Measurements from ENCODE around the gene SLC5A10.

The SLC5A10 gene

DNA sequence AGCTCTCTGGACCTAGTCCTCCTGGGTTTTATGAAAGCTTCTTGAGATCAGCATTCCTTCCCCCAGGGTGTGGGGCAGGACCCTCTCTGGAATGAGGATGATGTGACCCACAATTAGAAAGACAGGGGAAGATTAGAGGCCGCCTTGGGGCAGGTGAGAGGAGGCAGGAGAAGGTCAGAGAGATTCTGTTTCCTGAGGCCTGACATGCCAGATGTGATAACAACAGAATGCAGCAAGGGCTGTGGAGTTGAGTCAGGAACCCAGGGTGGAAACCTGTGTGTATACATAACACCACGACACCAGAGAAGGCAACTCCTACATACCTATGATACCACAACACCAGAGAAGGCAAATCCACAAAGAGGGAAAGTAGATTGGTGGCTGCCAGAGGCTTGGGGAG is 5.4 kb upstream of the SLC5A10 start:
- H3K4me3 ChIP-seq (ENCODE audit: low read length): no peak overlapping the region
- TF ChIP-seq, protein P1, sequence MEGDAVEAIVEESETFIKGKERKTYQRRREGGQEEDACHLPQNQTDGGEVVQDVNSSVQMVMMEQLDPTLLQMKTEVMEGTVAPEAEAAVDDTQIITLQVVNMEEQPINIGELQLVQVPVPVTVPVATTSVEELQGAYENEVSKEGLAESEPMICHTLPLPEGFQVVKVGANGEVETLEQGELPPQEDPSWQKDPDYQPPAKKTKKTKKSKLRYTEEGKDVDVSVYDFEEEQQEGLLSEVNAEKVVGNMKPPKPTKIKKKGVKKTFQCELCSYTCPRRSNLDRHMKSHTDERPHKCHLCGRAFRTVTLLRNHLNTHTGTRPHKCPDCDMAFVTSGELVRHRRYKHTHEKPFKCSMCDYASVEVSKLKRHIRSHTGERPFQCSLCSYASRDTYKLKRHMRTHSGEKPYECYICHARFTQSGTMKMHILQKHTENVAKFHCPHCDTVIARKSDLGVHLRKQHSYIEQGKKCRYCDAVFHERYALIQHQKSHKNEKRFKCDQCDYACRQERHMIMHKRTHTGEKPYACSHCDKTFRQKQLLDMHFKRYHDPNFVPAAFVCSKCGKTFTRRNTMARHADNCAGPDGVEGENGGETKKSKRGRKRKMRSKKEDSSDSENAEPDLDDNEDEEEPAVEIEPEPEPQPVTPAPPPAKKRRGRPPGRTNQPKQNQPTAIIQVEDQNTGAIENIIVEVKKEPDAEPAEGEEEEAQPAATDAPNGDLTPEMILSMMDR (conservative IDR thresholded peaks at IDR 0.05; ENCODE audit: low read depth, low read length): no peak
- DNase-seq (ENCODE audit: low read depth): no peak

DNA sequence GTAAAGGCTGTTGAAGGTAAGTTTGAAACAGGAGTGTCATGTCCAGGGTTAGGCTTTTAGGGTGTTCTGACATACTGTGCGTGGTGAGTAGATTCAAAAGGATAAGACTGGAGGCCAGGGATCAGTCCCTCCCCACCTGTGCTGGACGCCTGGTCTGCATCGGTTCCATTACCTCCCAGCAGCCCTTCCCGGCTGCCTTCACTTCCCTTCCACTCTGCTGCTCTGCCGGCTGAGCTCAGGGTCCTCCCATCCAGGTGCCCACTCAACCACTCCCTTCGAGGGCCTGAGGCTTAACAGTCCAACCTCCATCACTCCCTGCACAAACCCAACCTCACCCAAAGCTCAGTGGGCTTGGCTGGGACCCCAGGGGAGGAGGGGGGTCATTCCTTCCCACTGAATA is 4.1 kb upstream of the SLC5A10 start:
- DNase-seq (ENCODE audit: low read depth): no peak
- H3K4me3 ChIP-seq (ENCODE audit: low read length): no peak overlapping the region
- TF ChIP-seq, protein P1 (conservative IDR thresholded peaks at IDR 0.05; ENCODE audit: low read depth, low read length): no peak

DNA sequence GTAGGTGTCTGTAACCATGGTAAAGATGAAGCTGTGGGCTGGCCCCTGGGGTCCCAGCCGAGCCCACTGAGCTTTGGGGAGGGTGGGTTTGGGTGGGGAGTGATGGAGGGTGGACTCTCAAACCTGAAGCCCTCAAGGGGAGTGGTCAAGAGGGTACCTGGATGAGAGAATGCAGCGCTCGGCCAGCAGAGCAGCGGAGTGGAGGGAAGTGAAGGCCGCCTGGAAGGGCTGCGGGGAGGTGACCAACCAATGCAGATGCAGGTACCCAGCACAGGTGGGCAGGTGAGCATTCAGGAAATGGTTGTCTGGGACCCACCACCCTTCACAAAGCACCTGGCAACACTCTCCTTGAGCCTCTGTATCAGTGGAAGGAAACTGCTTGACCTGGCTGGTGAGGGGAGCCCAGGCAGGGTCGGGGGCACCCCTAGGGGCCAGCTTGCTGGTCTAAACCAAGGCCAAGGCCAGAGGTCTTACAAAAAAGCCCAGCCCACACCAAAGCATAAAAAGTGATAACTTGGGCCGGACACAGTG is 3.4 kb upstream of the SLC5A10 start:
- DNase-seq (ENCODE audit: low read depth): no peak
- no peak overlapping the region for H3K4me3 ChIP-seq (ENCODE audit: low read length)
- TF ChIP-seq, protein P1 (conservative IDR thresholded peaks at IDR 0.05; ENCODE audit: low read depth, low read length): no peak

DNA sequence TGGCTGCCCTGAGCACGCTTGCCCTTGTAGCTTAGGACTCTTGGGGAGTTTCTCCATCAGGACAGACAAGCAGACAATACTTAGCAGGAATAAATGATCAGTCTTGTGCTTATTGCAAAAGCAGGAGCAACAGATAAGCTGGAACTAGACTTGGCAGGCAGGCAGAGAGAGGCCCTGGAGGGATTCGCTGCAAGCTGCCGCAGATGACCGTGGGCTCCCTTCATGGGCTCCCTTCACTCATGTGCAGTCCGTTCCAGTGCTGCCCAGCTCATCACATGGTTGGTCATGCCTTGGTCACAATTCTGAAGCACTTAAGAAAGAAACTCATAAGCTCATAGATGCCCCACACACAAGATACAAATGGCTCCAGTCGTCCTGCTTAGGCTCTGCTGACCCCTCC is 2.4 kb upstream of the SLC5A10 start:
- DNase-seq (ENCODE audit: low read depth): no peak
- no peak overlapping the region for H3K4me3 ChIP-seq (ENCODE audit: low read length)
- TF ChIP-seq, protein P1 (conservative IDR thresholded peaks at IDR 0.05; ENCODE audit: low read depth, low read length): no peak

DNA sequence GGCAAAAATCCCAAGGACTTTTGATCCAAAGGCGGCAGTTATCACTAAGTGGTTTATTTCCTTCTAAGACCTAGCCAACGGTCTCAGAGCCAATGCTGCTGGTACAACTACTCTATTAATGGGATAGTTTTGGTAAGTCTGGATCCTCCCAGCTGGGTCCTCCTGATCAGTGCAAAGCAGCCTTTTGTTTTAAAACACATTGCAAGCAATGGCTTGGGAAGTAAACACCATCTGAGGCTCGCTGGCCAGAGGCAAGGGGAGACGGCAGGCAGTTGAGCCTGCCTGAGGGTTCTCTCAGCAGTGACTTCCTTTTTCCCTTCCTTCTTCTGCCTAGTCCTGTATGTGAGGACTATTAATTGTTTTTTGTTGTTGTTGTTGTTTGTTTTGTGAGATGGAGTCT is 1.6 kb upstream of the SLC5A10 start:
- no peak overlapping the region for H3K4me3 ChIP-seq (ENCODE audit: low read length)
- DNase-seq (ENCODE audit: low read depth): no peak
- TF ChIP-seq, protein P1 (conservative IDR thresholded peaks at IDR 0.05; ENCODE audit: low read depth, low read length): no peak

DNA sequence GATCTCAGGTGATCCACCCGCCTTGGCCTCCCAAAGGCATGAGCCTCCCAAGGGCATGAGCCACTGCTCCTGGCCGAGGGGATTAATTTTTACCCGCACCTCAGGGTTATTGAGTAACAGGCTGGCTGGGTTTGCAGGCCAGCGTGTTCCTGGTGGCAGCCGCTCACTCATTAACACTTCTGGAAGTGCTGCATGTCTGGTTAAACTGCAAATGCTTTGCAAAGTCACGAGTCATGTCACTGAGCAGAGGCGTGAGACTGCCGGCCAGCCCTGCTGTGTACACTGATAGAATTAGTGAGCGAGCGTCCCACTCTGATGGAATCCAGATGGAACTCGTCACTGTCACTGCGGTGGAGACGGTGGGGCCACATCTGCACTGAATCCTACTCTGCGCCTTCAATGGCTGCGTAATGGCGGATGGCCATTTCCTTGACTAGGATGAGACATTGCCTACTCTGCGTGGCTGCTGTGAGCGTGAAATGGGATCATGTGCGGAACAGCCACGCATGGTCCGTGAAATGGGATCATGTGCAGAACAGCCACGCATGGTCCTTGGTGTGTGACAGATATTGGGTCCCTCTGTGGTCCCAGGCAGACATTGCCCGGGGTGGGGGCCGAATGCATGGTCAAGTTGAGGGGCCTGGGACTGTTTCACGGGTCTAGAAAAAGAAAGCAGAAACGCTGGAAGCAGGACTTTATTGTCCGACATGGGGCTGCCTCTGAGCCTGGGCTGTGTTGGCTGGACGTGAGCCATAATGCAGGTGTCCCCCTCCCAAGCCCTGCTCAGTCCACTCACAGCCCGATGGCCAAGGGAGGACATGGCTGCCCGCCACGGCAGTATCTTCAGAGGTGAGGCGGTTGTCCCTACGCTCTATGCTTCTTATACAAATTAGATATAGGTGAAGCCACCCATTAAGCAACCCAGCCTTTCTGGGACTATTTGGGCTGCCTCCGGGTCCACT is 740 bp upstream of the SLC5A10 start:
- TF ChIP-seq, protein P1 (conservative IDR thresholded peaks at IDR 0.05; ENCODE audit: low read depth, low read length): no peak
- no peak overlapping the region for H3K4me3 ChIP-seq (ENCODE audit: low read length)
- no peak for DNase-seq (ENCODE audit: low read depth)

Data from retinal pigment epithelial cell (primary cell).